Measurements from ENCODE around the gene C1QTNF2. TPM values are rescaled to one million over a fixed set of nuclear protein-coding genes. Genes with fewer than 3 reads are reported as not detected.
A peak's percentile ranks its signal among the peaks of the same experiment; 100 is the strongest.

Gene C1QTNF2
- total and polyA plus RNA-seq, 2 of the 8 experiments (the other 6 are each of a cell fraction or from before 2014, with no cell fraction given): 1.0 to 2.0 TPM

GRCh38 chr5:160418561-160419457 lies 48.4 kb upstream of the C1QTNF2 start, which contains the start of gene SLU7:
SLU7 (minus strand) TSS chr5:160419081; CDS start chr5:160415294, 3,787 bp downstream.
- peak within 1 kb of the TSS; percentile 35 for H2BK5ac ChIP-seq (ENCODE audit: low read depth, low read length)
- no peaks in the 10 kb centered on the region for H3K9me3 ChIP-seq (ENCODE audit: insufficient read depth in 2 of 2, low read depth in 1 of 2, low read length in 1 of 2)
- H3K4me1 ChIP-seq (replicated peaks in 1 of 4; ENCODE audit: control insufficient read depth in 3 of 4, insufficient read depth in 4 of 4, low read length in 3 of 4): peaks cover 0 to 8% (median 4%) of the 10 kb centered on the region in 4 experiments; a peak in 3 of 7 replicates
- no peak within 1 kb of the TSS for H2AK5ac ChIP-seq (ENCODE audit: low read depth, low read length)
- H3K9ac ChIP-seq (replicated peaks in 1 of 4; ENCODE audit: extremely low read depth in 1 of 4, low read depth in 3 of 4, low read length in 3 of 4): peak within 1 kb of the TSS; percentile 56 to 93 (median 86)
- H3K4me3 ChIP-seq (ENCODE audit: extremely low read depth in 1 of 4, insufficient read depth in 2 of 4, low read depth in 3 of 4, low read length in 4 of 4): peak within 1 kb of the TSS; percentile 83 to 95 (median 94)
- POLR2A ChIA-PET (ENCODE audit: partially characterized antibody): interaction anchor here (0.5 to 0.9 kb wide), 5 partner anchors 9 to 1311 kb away, joined by 3 to 5 read pairs (median 3); partner anchors contain the start of gene FAM200C
- no peak for FAIRE-seq
- peaks cover 0 to 17% (median 12%) of the 10 kb centered on the region in 4 experiments; a peak in 5 of 8 replicates for H3K36me3 ChIP-seq (ENCODE audit: control insufficient read depth in 2 of 4, insufficient read depth in 4 of 4, low read length in 3 of 4)
- no peak within 1 kb of the TSS for H4K91ac ChIP-seq (replicated peaks; ENCODE audit: insufficient read length, low read length)
- H3K27ac ChIP-seq (ENCODE audit: low read depth, low read length): peak within 1 kb of the TSS; percentile 60; the same call in 1 of the 2 replicates
- no peak within 1 kb of the TSS for H2BK20ac ChIP-seq (ENCODE audit: low read length)
- no peak within 1 kb of the TSS; the same call in 1 of the 2 replicates for H2BK12ac ChIP-seq (ENCODE audit: low read depth, low read length)
- no peaks in the 10 kb centered on the region for H3K27me3 ChIP-seq (replicated peaks in 1 of 4; ENCODE audit: control insufficient read depth in 3 of 4, extremely low read depth in 1 of 4, insufficient read depth in 3 of 4, low read length in 3 of 4)
- H3K56ac ChIP-seq (replicated peaks; ENCODE audit: insufficient read length, low read depth, low read length): no peak within 1 kb of the TSS
- H3K4me2 ChIP-seq (ENCODE audit: insufficient read depth in 1 of 2, low read depth in 2 of 2, low read length in 2 of 2): peak within 1 kb of the TSS; percentile 77 to 91
- H3K18ac ChIP-seq (ENCODE audit: extremely low read depth, low read length): 0 out of 2 replicates have a peak within 1 kb of the TSS, but pooled peaks have one; percentile 9
- H2BK120ac ChIP-seq (replicated peaks; ENCODE audit: low read depth, low read length): no peak within 1 kb of the TSS
- peaks cover 9 to 47% of the 10 kb centered on the region in 2 experiments for H3K79me2 ChIP-seq (ENCODE audit: control insufficient read depth in 1 of 2, insufficient read depth in 2 of 2, low read length in 2 of 2)
- 2% methylated on average over 47 of the region's 48 CpGs; no CpG with 5 or more reads in 1 of the 2 experiments for WGBS, 2 experiments (ENCODE audit: extremely low coverage in 1 of 2, insufficient coverage in 1 of 2, insufficient read length in 1 of 2, insufficient replicate concordance in 2 of 2, low coverage in 1 of 2, low lambda C conversion rate in 2 of 2, missing lambda C conversion rate in 1 of 2)
- H3K23me2 ChIP-seq (ENCODE audit: low read depth, low read length): peaks cover 5% of the 10 kb centered on the region
- peaks cover 0 to 3% of the 10 kb centered on the region in 2 experiments for H4K20me1 ChIP-seq (replicated peaks in 1 of 2; ENCODE audit: control insufficient read depth in 1 of 2, insufficient read depth in 2 of 2, low read length in 2 of 2)
- no peak within 1 kb of the TSS for H3K23ac ChIP-seq (ENCODE audit: insufficient read length)
- peak within 1 kb of the TSS; percentile 91 for H3K4ac ChIP-seq (replicated peaks; ENCODE audit: insufficient read length, low read depth, low read length)
- H3K79me1 ChIP-seq (ENCODE audit: low read depth, low read length): peaks cover 2% of the 10 kb centered on the region; the same call in 1 of the 2 replicates
- CTCF ChIA-PET (ENCODE audit: partially characterized antibody): interaction anchor here (0.7 to 1.5 kb wide), 4 partner anchors 20 to 407 kb away, joined by 3 to 8 read pairs (median 4); no protein-coding TSS in a partner anchor
- DNase-seq (ENCODE audit: low read depth in 1 of 2, low spot score in 2 of 2): peak; percentile 71 to 94
- H3K14ac ChIP-seq (ENCODE audit: insufficient read length): no peak within 1 kb of the TSS
- peak within 1 kb of the TSS; percentile 71 for H4K5ac ChIP-seq (ENCODE audit: insufficient read length, low read depth, low read length)
- H4K8ac ChIP-seq (ENCODE audit: extremely low read depth, insufficient read depth, low read length): peak within 1 kb of the TSS; percentile 99
- H2AFZ ChIP-seq (ENCODE audit: low read length): 0 out of 2 replicates have a peak within 1 kb of the TSS, but pooled peaks have one; percentile 36
- no peak within 1 kb of the TSS for H2BK15ac ChIP-seq (ENCODE audit: low read length)
- TF ChIP-seq TAF7 (optimal IDR thresholded peaks at IDR 0.05; ENCODE audit: borderline replicate concordance, low read depth, low read length) (peak; percentile 65), HDAC6 (IDR thresholded peaks at IDR 0.05; ENCODE audit: low read depth, low read length) (no peak), PHF8 (conservative IDR thresholded peaks at IDR 0.05; ENCODE audit: low read depth, low read length) (peak; percentile 33; the same call in 1 of the 2 replicates), JUND (IDR thresholded peaks at IDR 0.05; ENCODE audit: low read length) (peak; percentile 19; the same call in 1 of the 2 replicates), CBX5 (IDR thresholded peaks at IDR 0.05; ENCODE audit: low read depth, low read length) (no peak), TEAD4 (IDR thresholded peaks at IDR 0.05; ENCODE audit: low read depth, low read length) (no peak), ATF2 (IDR thresholded peaks at IDR 0.05; ENCODE audit: low read length) (no peak), EZH2 (IDR thresholded peaks at IDR 0.05; ENCODE audit: low read depth, low read length, severe bottlenecking) (no peak)
